Right atrium auricular region (tissue), 2 donors: ENCODE results near the gene NR3C2. TPM values are rescaled to one million over a fixed set of nuclear protein-coding genes. Genes with fewer than 3 reads are reported as not detected.

ENCODE experiments used
- DNase-seq: peaks from one replicate; pipeline ENCODE4 v3.0.0-alpha.2; 2019; ENCODE audit warnings: low spot score
- H3K27ac ChIP-seq, 2 donors: fragments of 200-600 bp; sonication (generic); 1 replicate in 1 of 2; 2 replicates in 1 of 2; pipeline ENCODE4 v1.5.1; 2016 to 2019
- H3K27me3 ChIP-seq, 2 donors: fragments of 200-600 bp; sonication (generic); one replicate each; pipeline versions ENCODE4 v1.5.1 to v1.6.0; 2017 to 2019
- H3K36me3 ChIP-seq: fragments of 200-600 bp; sonication (generic); one replicate; pipeline ENCODE4 v1.5.1; 2016
- H3K4me1 ChIP-seq, 2 donors: fragments of 200-600 bp; sonication (generic); one replicate each; pipeline versions ENCODE4 v1.5.1 to v1.6.0; 2017 to 2019
- H3K4me3 ChIP-seq, 2 donors: fragments of 200-600 bp; sonication (generic); 1 replicate in 1 of 2; 2 replicates in 1 of 2; pipeline ENCODE4 v1.5.1; 2017 to 2019; ENCODE audit warnings: mild to moderate bottlenecking in 1 of 2, moderate library complexity in 1 of 2
- H3K9me3 ChIP-seq, 2 donors: fragments of 200-600 bp; sonication (generic); one replicate each; pipeline ENCODE4 v1.5.1; 2019
- total RNA-seq, 2 donors: library from RNA; depleted of rRNA; stranded (reverse); fragments of >200 nt; gene quantifications; one replicate each; pipeline ENCODE4 v1.1.0, GENCODE V29; 2016
- TF ChIP-seq, protein P1 (sequence below), 2 donors: fragments of 200-600 bp; sonication (generic); IDR thresholded peaks; one replicate each; pipeline ENCODE4 v1.5.1; 2019; ENCODE audit warnings: antibody characterized with exemption in 2 of 2

Gene NR3C2
- total RNA-seq, 2 donors from 2014 or later: 15.7 to 39.9 TPM

DNA sequence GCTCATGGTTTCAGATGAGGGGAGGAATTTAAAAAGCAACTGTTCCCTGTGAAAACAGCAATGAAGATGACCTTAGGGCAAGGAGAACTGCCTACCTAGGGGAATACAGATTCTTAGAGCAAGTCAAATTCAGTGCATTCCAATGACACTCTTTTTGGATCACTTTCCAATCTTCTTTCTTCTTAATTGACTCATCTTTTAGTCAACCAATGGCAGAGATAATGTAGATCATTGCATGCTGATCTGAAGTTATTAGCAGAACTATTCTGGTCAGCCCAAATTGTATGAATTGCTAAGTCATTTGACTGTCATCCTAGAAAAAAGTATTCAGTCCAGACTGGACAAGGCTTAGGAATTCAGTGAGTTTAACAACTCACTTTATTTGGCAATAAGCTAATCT, 12.6 kb upstream of the NR3C2 start:
- H3K36me3 ChIP-seq: no peaks in the 10 kb centered on the region
- H3K4me3 ChIP-seq: no peak overlapping the region
- TF ChIP-seq, protein P1, sequence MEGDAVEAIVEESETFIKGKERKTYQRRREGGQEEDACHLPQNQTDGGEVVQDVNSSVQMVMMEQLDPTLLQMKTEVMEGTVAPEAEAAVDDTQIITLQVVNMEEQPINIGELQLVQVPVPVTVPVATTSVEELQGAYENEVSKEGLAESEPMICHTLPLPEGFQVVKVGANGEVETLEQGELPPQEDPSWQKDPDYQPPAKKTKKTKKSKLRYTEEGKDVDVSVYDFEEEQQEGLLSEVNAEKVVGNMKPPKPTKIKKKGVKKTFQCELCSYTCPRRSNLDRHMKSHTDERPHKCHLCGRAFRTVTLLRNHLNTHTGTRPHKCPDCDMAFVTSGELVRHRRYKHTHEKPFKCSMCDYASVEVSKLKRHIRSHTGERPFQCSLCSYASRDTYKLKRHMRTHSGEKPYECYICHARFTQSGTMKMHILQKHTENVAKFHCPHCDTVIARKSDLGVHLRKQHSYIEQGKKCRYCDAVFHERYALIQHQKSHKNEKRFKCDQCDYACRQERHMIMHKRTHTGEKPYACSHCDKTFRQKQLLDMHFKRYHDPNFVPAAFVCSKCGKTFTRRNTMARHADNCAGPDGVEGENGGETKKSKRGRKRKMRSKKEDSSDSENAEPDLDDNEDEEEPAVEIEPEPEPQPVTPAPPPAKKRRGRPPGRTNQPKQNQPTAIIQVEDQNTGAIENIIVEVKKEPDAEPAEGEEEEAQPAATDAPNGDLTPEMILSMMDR (IDR thresholded peaks at IDR 0.05): no peak
- H3K27me3 ChIP-seq: no peaks in the 10 kb centered on the region
- no peaks in the 10 kb centered on the region for H3K9me3 ChIP-seq
- H3K4me1 ChIP-seq: no peaks in the 10 kb centered on the region
- no peak for DNase-seq
- H3K27ac ChIP-seq: no peak overlapping the region

DNA sequence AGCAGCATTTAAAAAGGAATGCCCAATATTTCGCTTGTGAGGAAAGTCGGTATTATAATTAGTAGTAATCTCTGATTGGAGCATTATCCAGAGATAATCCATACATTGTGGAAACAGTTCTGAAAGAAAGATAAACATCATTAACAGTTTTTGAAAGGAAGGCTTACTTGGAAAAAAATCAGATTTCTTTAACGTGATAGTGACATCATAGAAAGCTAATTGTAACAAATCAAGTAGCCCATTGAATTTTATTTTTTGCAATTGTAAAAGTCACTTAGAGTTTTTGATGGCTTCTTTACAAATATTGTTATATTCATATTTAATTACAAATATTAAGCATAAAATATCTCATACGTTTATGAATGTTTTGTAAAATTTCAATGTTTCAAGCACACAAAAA, 11.6 kb upstream of the NR3C2 start:
- TF ChIP-seq, protein P1 (IDR thresholded peaks at IDR 0.05): no peak
- H3K4me1 ChIP-seq: no peaks in the 10 kb centered on the region
- H3K4me3 ChIP-seq: no peak overlapping the region
- no peak overlapping the region for H3K27ac ChIP-seq
- DNase-seq: no peak
- no peaks in the 10 kb centered on the region for H3K36me3 ChIP-seq
- no peaks in the 10 kb centered on the region for H3K9me3 ChIP-seq
- no peaks in the 10 kb centered on the region for H3K27me3 ChIP-seq

DNA sequence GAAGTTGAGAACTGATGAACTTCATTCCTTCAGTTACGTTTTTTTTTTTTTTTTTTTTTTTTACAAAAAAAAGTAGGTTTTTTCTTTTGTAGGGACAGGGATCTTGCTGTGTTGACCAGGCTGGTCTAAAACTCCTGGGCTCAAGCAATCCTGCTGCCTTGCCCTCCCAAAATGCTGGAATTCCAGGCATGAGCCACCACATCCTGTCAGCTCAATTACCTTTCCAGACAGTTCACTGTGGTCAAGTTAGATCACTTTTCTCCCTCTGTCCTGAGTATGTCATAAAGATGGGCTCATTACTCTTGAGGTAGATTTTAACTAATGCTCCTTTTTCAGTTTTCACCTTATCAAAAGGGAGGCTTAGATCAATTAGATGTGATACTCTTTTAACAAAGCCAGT, 10.8 kb upstream of the NR3C2 start:
- no peaks in the 10 kb centered on the region for H3K36me3 ChIP-seq
- H3K9me3 ChIP-seq: no peaks in the 10 kb centered on the region
- no peak overlapping the region for H3K27ac ChIP-seq
- TF ChIP-seq, protein P1 (IDR thresholded peaks at IDR 0.05): no peak
- no peaks in the 10 kb centered on the region for H3K27me3 ChIP-seq
- H3K4me1 ChIP-seq: peaks cover 0 to 3% of the 10 kb centered on the region in 2 donors
- H3K4me3 ChIP-seq: no peak overlapping the region
- no peak for DNase-seq

DNA sequence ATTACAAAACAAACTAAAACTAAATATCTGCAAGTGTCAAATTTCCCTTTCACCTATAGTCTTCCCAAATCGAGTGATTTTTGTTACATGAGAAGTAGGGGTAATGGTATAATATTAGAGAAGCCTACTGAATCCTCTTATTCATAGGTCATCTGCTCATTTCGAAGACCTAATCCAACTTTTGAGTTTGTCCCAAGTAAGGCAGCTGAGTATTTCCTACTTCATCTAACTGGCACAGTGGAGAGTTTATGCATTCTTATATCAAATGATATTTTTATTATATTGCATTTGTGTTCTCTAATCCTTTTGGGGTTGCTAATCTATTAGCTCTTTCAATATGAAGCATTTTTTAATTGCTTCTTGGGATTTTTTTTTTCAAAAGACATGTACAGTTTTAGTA, 7.7 kb upstream of the NR3C2 start:
- Histone ChIP-seq H3K4me3 (no peak overlapping the region), H3K27me3 (no peaks in the 10 kb centered on the region), H3K9me3 (no peaks in the 10 kb centered on the region), H3K36me3 (no peaks in the 10 kb centered on the region), H3K27ac (no peak overlapping the region), H3K4me1 (peaks cover 0 to 24% of the 10 kb centered on the region in 2 donors)
- DNase-seq: no peak
- TF ChIP-seq, protein P1 (IDR thresholded peaks at IDR 0.05): no peak

DNA sequence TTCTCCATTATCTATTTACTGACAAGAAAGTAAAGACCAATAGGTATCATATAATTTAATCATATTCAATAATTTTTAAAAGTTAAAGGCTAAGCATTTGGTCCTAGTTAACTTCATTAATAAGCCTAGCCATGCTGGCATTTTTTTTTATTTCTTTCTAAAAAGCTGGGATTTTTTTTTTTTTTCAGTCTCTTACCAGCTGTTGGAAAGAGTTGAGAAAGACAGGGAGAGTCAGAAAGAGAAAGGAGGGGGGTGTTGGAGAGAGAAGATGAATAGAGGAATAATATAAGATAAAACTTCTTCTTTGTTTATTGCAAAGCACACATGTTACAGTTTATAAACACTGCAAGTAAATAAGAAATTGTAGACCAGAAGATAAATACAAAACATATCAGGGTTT, 5.9 kb upstream of the NR3C2 start:
- DNase-seq: no peak
- TF ChIP-seq, protein P1 (IDR thresholded peaks at IDR 0.05): no peak
- no peaks in the 10 kb centered on the region for H3K9me3 ChIP-seq
- H3K4me1 ChIP-seq: peaks cover 0 to 24% of the 10 kb centered on the region in 2 donors
- H3K27me3 ChIP-seq: no peaks in the 10 kb centered on the region
- peak overlapping the region in 1 of 2 donors; percentile 58 for H3K27ac ChIP-seq
- H3K36me3 ChIP-seq: no peaks in the 10 kb centered on the region
- no peak overlapping the region for H3K4me3 ChIP-seq

DNA sequence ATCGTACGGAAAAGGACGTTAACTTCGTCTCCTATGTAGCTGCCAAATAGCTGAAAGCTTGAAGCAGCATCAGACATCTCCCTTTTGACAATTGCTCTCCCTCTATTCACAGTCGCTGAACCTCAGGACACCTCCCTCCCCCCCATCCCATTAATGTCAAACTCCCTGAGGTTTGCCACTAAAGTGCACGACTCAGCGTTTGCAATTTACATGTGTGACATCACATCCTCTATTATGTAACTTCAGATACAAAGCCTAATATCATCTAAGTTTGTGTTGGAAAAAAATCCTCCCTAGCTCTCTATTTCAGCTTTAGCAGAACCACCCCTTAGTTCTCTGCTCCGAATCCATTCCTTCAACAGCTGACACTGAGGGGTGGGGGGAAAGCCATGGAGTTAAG, 5.5 kb upstream of the NR3C2 start:
- H3K4me1 ChIP-seq: peaks cover 0 to 24% of the 10 kb centered on the region in 2 donors
- no peaks in the 10 kb centered on the region for H3K27me3 ChIP-seq
- peak overlapping the region in 1 of 2 donors; percentile 58 for H3K27ac ChIP-seq
- H3K9me3 ChIP-seq: no peaks in the 10 kb centered on the region
- H3K4me3 ChIP-seq: peak overlapping the region in 1 of 2 donors; percentile 30
- no peaks in the 10 kb centered on the region for H3K36me3 ChIP-seq
- DNase-seq: no peak
- TF ChIP-seq, protein P1 (IDR thresholded peaks at IDR 0.05): no peak
